PFSK-1 (cell line): Measurements from ENCODE around the gene PLB1.

Source experiments
- FOXP2 ChIP-seq: optimal IDR thresholded peaks from 2 replicates; pipeline ENCODE3; 2011; ENCODE audit warnings: borderline replicate concordance, control low read depth, inconsistent platforms; ENCODE audit not compliant: insufficient read depth; ENCODE audit errors: extremely low read length, extremely low read depth
- POLR2AphosphoS5 ChIP-seq: IDR thresholded peaks from 2 replicates; pipeline ENCODE4 v1.6.1; 2012; ENCODE audit warnings: low read depth, mild to moderate bottlenecking, control low read depth, low read length, moderate library complexity
- REST ChIP-seq, 2 experiments: IDR thresholded peaks; 2 replicates each; pipeline versions ENCODE4 v1.6.1 to v1.8.0; 2011 to 2012; ENCODE audit warnings: low read depth in 2 of 2, low read length in 2 of 2, control low read depth in 1 of 2, inconsistent platforms in 1 of 2, mild to moderate bottlenecking in 1 of 2, moderate library complexity in 1 of 2; ENCODE audit not compliant: insufficient read depth in 1 of 2
- SIN3A ChIP-seq: IDR thresholded peaks from 2 replicates; pipeline ENCODE4 v1.6.1; 2012; ENCODE audit warnings: mild to moderate bottlenecking, low read length, moderate library complexity, borderline replicate concordance; ENCODE audit not compliant: insufficient read depth
- TAF1 ChIP-seq: IDR thresholded peaks from 2 replicates; pipeline ENCODE4 v1.6.1; 2012; ENCODE audit warnings: low read length, control low read depth, borderline replicate concordance; ENCODE audit not compliant: insufficient read depth

PLB1 gene

GRCh38 chr2:28538652-28539051, 42.8 kb downstream of the PLB1 start:
- TF ChIP-seq POLR2AphosphoS5 (no peak), REST (IDR thresholded peaks at IDR 0.05; ENCODE audit: insufficient read depth in 1 of 2, low read depth in 2 of 2, low read length in 2 of 2) (no peak)

GRCh38 chr2:28539118-28539541, 43.3 kb downstream of the PLB1 start:
- TF ChIP-seq SIN3A, result no peak
- TF ChIP-seq REST (IDR thresholded peaks at IDR 0.05; ENCODE audit: insufficient read depth in 1 of 2, low read depth in 2 of 2, low read length in 2 of 2), result no peak
- TF ChIP-seq FOXP2, result no peak
- no peak for TF ChIP-seq POLR2AphosphoS5
- no peak for TF ChIP-seq TAF1

- no peak for TF ChIP-seq REST (IDR thresholded peaks at IDR 0.05; ENCODE audit: insufficient read depth in 1 of 2, low read depth in 2 of 2, low read length in 2 of 2)
- no peak for TF ChIP-seq SIN3A
- TF ChIP-seq TAF1, result no peak
- no peak for TF ChIP-seq POLR2AphosphoS5
- no peak for TF ChIP-seq FOXP2
Observed at GRCh38 chr2:28543316-28544035, 47.6 kb downstream of the PLB1 start.

GRCh38 chr2:28544036-28544346, 48.1 kb downstream of the PLB1 start:
- TF ChIP-seq REST (IDR thresholded peaks at IDR 0.05; ENCODE audit: insufficient read depth in 1 of 2, low read depth in 2 of 2, low read length in 2 of 2), result peak; percentile 63 to 86
- TF ChIP-seq POLR2AphosphoS5, result no peak

GRCh38 chr2:28544405-28544921, 48.6 kb downstream of the PLB1 start:
- TF ChIP-seq REST (IDR thresholded peaks at IDR 0.05; ENCODE audit: insufficient read depth in 1 of 2, low read depth in 2 of 2, low read length in 2 of 2) (0 out of 4 replicates have a peak, but pooled peaks of 1 of the 2 experiments have one; percentile 9), FOXP2 (no peak)
